HCT116 (cell line): ENCODE data around the gene TTYH3. TPM values are rescaled to one million over a fixed set of nuclear protein-coding genes. Genes with fewer than 3 reads are reported as not detected.

Experiments
- ATAC-seq: fragments of 200-7000 bp; cut with Tn5 transposase; 2 replicates; pipeline ENCODE4 v1.9.1; 2020; ENCODE audit warnings: mild to moderate bottlenecking, moderate library complexity
- BruUV-seq: library from RNA; stranded (reverse); fragments of 400-500 nt; replicated peaks from 2 replicates; lab custom pipeline; 2021; lab: Mats Ljungman, UMichigan
- CTCF ChIA-PET: fragments of 300-600 bp; sonication (Branson Sonifier 250); formaldehyde crosslinking; loops from one replicate; lab custom pipeline; 2021; ENCODE audit warnings: antibody characterized with exemption; lab: Charles Lee
- POLR2A ChIA-PET: fragments of 300-600, 350-600 bp; sonication (Branson Sonifier 250); formaldehyde crosslinking; loops from one replicate; lab custom pipeline; 2021; ENCODE audit warnings: antibody characterized with exemption; lab: Charles Lee
- RAD21 ChIA-PET, 2 experiments: fragments of 300-600 bp; sonication (Branson Sonifier 250); formaldehyde crosslinking; loops; one replicate each; lab custom pipeline; 2023; ENCODE audit warnings: low total read pairs in 2 of 2; ENCODE audit not compliant: uncharacterized antibody in 2 of 2, unreplicated experiment in 2 of 2, low non-redundant PET in 1 of 2; lab: Charles Lee
- DNase-seq: peaks from one replicate; pipeline ENCODE4 v3.0.0-alpha.2; 2010; ENCODE audit warnings: low read depth, low spot score
- H2AFZ ChIP-seq: fragments of 200-600 bp; shearing (Covaris generic), sonication (generic); 2 replicates; pipeline ENCODE4 v1.6.1; 2017; ENCODE audit warnings: low read depth, mixed run types, mixed read lengths, antibody characterized with exemption, low read length; ENCODE audit not compliant: poor library complexity, severe bottlenecking
- H3K27ac ChIP-seq: 2 replicates; pipeline ENCODE4 v1.5.1; 2012; ENCODE audit warnings: low read depth, low read length
- H3K27me3 ChIP-seq: fragments of 200-600 bp; sonication (generic); 2 replicates; pipeline ENCODE4 v1.6.1; 2016; ENCODE audit warnings: mixed run types, low read length, mixed read lengths; ENCODE audit not compliant: insufficient read depth
- H3K36me3 ChIP-seq, 2 experiments: fragments of 200-500 bp in 1 of 2; fragments of 200-600 bp in 1 of 2; sonication (Bioruptor generic) in 1 of 2; sonication (generic) in 1 of 2; 2 replicates each; pipeline versions ENCODE4 v1.5.1 to v1.6.1; 2014 to 2016; ENCODE audit warnings: low read length in 2 of 2, inconsistent platforms in 1 of 2, mixed read lengths in 1 of 2, mixed run types in 1 of 2; ENCODE audit not compliant: insufficient read depth in 2 of 2, control insufficient read depth in 1 of 2
- H3K4me1 ChIP-seq, 2 experiments: fragments of 200-600 bp in 1 of 2; sonication (generic) in 1 of 2; 2 replicates each; pipeline versions ENCODE4 v1.5.1 to v1.6.1; 2012 to 2017; ENCODE audit warnings: low read length in 2 of 2, inconsistent platforms in 1 of 2, mild to moderate bottlenecking in 1 of 2, mixed read lengths in 1 of 2, mixed run types in 1 of 2, moderate library complexity in 1 of 2; ENCODE audit not compliant: insufficient read depth in 2 of 2, control insufficient read depth in 1 of 2
- H3K4me2 ChIP-seq: fragments of 200-600 bp; sonication (generic); 2 replicates; pipeline ENCODE4 v1.6.1; 2017; ENCODE audit warnings: mixed run types, low read length, mixed read lengths
- H3K4me3 ChIP-seq, 2 experiments: fragments of 200-600 bp in 1 of 2; sonication (generic) in 1 of 2; replicated peaks in 1 of 2; 2 replicates each; pipeline ENCODE4 v1.5.1; 2011 to 2016; ENCODE audit warnings: low read length in 2 of 2, control low read depth in 1 of 2, low read depth in 1 of 2, mild to moderate bottlenecking in 1 of 2, mixed read lengths in 1 of 2, mixed run types in 1 of 2
- H3K79me2 ChIP-seq: fragments of 200-600 bp; sonication (generic); 2 replicates; pipeline ENCODE4 v1.6.1; 2017; ENCODE audit warnings: mild to moderate bottlenecking, mixed run types, low read length, moderate library complexity, mixed read lengths; ENCODE audit not compliant: insufficient read depth
- H3K9ac ChIP-seq: fragments of 200-600 bp; sonication (generic); 2 replicates; pipeline ENCODE4 v1.6.1; 2016; ENCODE audit warnings: low read length, mixed read lengths
- H3K9me2 ChIP-seq: fragments of 200-600 bp; sonication (generic), shearing (Covaris generic); 2 replicates; pipeline ENCODE4 v1.6.1; 2017; ENCODE audit warnings: mixed run types, mild to moderate bottlenecking, moderate library complexity; ENCODE audit not compliant: insufficient read depth
- H3K9me3 ChIP-seq, 2 experiments: fragments of 200-500 bp in 1 of 2; fragments of 200-600 bp in 1 of 2; sonication (Bioruptor generic) in 1 of 2; sonication (generic) in 1 of 2; 2 replicates each; pipeline ENCODE4 v1.6.1; 2014 to 2017; ENCODE audit warnings: low read length in 2 of 2, mixed read lengths in 2 of 2, inconsistent platforms in 1 of 2, low read depth in 1 of 2, mild to moderate bottlenecking in 1 of 2, mixed run types in 1 of 2, moderate library complexity in 1 of 2; ENCODE audit not compliant: control insufficient read depth in 1 of 2, insufficient read depth in 1 of 2
- H4K20me1 ChIP-seq: fragments of 200-600 bp; sonication (generic), shearing (Covaris generic); 2 replicates; pipeline ENCODE4 v1.6.1; 2017; ENCODE audit warnings: mixed run types, mild to moderate bottlenecking, moderate library complexity; ENCODE audit not compliant: insufficient read depth
- CBX3 ChIP-seq: IDR thresholded peaks from 2 replicates; pipeline ENCODE4 v1.6.1; 2012; ENCODE audit warnings: low read depth
- EGR1 ChIP-seq: IDR thresholded peaks from 2 replicates; pipeline ENCODE4 v1.6.1; 2012; ENCODE audit warnings: low read depth
- ELF1 ChIP-seq: IDR thresholded peaks from 2 replicates; pipeline ENCODE4 v1.6.1; 2012; ENCODE audit warnings: low read depth, borderline replicate concordance
- EZH2phosphoT487 ChIP-seq: fragments of 200-600 bp; IDR thresholded peaks from 2 replicates; pipeline ENCODE4 v1.6.1; 2018; ENCODE audit warnings: antibody characterized with exemption, borderline replicate concordance
- JUND ChIP-seq: IDR thresholded peaks from 2 replicates; pipeline ENCODE4 v1.6.1; 2012
- POLR2AphosphoS5 ChIP-seq: IDR thresholded peaks from 2 replicates; pipeline ENCODE4 v1.6.1; 2011; ENCODE audit warnings: mild to moderate bottlenecking, low read depth, low read length, moderate library complexity
- RAD21 ChIP-seq: IDR thresholded peaks from 2 replicates; pipeline ENCODE4 v1.6.1; 2012; ENCODE audit warnings: low read depth, mild to moderate bottlenecking
- SIN3A ChIP-seq: IDR thresholded peaks from 2 replicates; pipeline ENCODE4 v1.6.1; 2012; ENCODE audit warnings: low read depth
- SP1 ChIP-seq: IDR thresholded peaks from 2 replicates; pipeline ENCODE4 v1.6.1; 2012; ENCODE audit warnings: low read depth
- intact Hi-C: fragments of 100-400 bp; cut with micrococcal nuclease; formaldehyde crosslinking; loops from 2 replicates; pipeline ENCODE4 v1.10.0; 2022
- total RNA-seq: library from RNA; stranded (reverse); gene quantifications from one replicate; pipeline ENCODE4 v1.2.1, GENCODE V29; 2021; ENCODE audit not compliant: unreplicated experiment
- TF ChIP-seq, protein P1 (sequence below): IDR thresholded peaks from 2 replicates; pipeline ENCODE4 v1.6.1; 2012; ENCODE audit warnings: low read depth

TTYH3 gene
- total RNA-seq, 1 experiment from 2014 or later, result 40.3 TPM

DNA sequence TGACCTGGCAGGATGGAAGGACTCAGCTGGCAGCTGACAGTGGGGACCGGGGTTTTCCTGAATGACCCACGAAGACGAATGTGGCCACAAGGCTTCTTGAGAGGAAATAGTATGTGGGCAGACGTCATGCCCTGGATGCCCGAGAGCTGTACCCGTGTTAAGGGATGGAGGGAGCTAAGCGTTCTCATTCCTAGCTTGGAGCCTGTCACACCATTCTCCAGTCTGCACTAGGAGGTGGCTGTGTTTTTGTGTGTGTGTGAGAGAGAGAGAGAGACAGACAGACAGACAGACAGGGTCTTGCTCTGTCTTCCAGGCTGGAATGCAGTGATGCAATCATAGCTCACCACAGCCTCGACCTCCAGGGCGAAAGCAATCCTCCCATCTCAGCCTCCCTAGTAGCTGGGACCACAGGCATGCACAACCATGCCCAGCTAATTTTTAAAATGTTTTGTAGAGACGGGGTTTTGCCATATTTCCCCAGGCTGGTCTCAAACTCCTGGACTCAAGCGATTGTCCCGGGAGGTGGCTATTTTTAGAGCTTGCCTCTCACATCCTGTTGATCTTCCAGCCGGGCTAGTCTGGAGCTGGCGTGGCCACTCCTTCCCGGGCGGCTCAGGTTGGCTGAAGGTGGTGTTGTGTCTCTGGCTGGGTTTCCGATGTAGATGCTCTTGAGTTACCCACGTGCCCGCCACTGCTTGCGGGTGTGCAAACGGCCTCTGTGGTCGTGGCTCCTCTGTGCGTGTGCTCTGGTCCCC, 58.3 kb downstream of the TTYH3 start:
- H3K9ac ChIP-seq, result no peak overlapping the region
- H3K79me2 ChIP-seq, result no peaks in the 10 kb centered on the region
- no peak for TF ChIP-seq JUND
- TF ChIP-seq, protein P1, sequence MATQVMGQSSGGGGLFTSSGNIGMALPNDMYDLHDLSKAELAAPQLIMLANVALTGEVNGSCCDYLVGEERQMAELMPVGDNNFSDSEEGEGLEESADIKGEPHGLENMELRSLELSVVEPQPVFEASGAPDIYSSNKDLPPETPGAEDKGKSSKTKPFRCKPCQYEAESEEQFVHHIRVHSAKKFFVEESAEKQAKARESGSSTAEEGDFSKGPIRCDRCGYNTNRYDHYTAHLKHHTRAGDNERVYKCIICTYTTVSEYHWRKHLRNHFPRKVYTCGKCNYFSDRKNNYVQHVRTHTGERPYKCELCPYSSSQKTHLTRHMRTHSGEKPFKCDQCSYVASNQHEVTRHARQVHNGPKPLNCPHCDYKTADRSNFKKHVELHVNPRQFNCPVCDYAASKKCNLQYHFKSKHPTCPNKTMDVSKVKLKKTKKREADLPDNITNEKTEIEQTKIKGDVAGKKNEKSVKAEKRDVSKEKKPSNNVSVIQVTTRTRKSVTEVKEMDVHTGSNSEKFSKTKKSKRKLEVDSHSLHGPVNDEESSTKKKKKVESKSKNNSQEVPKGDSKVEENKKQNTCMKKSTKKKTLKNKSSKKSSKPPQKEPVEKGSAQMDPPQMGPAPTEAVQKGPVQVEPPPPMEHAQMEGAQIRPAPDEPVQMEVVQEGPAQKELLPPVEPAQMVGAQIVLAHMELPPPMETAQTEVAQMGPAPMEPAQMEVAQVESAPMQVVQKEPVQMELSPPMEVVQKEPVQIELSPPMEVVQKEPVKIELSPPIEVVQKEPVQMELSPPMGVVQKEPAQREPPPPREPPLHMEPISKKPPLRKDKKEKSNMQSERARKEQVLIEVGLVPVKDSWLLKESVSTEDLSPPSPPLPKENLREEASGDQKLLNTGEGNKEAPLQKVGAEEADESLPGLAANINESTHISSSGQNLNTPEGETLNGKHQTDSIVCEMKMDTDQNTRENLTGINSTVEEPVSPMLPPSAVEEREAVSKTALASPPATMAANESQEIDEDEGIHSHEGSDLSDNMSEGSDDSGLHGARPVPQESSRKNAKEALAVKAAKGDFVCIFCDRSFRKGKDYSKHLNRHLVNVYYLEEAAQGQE, result no peak
- no peak for TF ChIP-seq EZH2phosphoT487
- no peak for TF ChIP-seq POLR2AphosphoS5
- no peak for TF ChIP-seq ELF1
- no peak for TF ChIP-seq SIN3A
- no peak for TF ChIP-seq SP1
- no peak for TF ChIP-seq CBX3
- no peak for TF ChIP-seq EGR1
- no peak for TF ChIP-seq RAD21
- no peak overlapping the region for H3K27ac ChIP-seq
- H3K4me3 ChIP-seq, result no peak overlapping the region
- H3K9me2 ChIP-seq, result no peaks in the 10 kb centered on the region
- DNase-seq (no peak), ATAC-seq (peak; percentile 54)
- H3K4me1 ChIP-seq, result peaks cover 10 to 23% of the 10 kb centered on the region in 2 experiments; a peak in 3 of 4 replicates
- CTCF ChIA-PET, result no interaction called here
- H3K27me3 ChIP-seq, result no peaks in the 10 kb centered on the region
- peak overlapping the region; percentile 48 for H3K4me2 ChIP-seq
- H3K9me3 ChIP-seq, result no peaks in the 10 kb centered on the region
- RAD21 ChIA-PET, result no interaction called here
- H4K20me1 ChIP-seq, result no peaks in the 10 kb centered on the region
- BruUV-seq, result no TSS peak
- POLR2A ChIA-PET, result no interaction called here
- intact Hi-C loops, result loop anchor here (10.0 kb wide), 1 partner anchor 125 kb away; no protein-coding TSS in a partner anchor
- no peaks in the 10 kb centered on the region for H3K36me3 ChIP-seq
- H2AFZ ChIP-seq, result peak overlapping the region; percentile 21
